Measurements from ENCODE around the gene CENPB. TPM values are rescaled to one million over a fixed set of nuclear protein-coding genes. Genes with fewer than 3 reads are reported as not detected.

Gene CENPB
- total and polyA plus RNA-seq, 12 donors: 52.3 to 95.7 (median 67.7) TPM

GRCh38 chr20:3751675-3752385 lies 34.7 kb downstream of the CENPB start:
- DNase-seq: peak; percentile 74 to 79
- intact Hi-C loops (cut with DNase I): loop anchor here in 4 of 10 donors (5.0 to 10.0 kb wide), 2 partner anchors 35 to 77 kb away; no protein-coding TSS in a partner anchor
- Histone ChIP-seq H3K9me3 (no peaks in the 10 kb centered on the region), H3K4me1 (peaks cover 0 to 55% (median 22%) of the 10 kb centered on the region in 9 donors), H3K27me3 (peaks cover 0 to 21% (median 9%) of the 10 kb centered on the region in 7 donors), H3K27ac (peak overlapping the region in 5 of 10 donors; percentile 2 to 56 (median 30)), H3K36me3 (peaks cover 0 to 54% (median 3%) of the 10 kb centered on the region in 9 donors), H3K4me3 (peak overlapping the region in 9 of 10 donors; percentile 16 to 47 (median 38))
- peak; percentile 14 to 61 (median 46) for ATAC-seq
- 31 to 49% methylated on average over 79 to 95 of the region's 95 CpGs for WGBS, 2 donors
- TF ChIP-seq, protein P1, sequence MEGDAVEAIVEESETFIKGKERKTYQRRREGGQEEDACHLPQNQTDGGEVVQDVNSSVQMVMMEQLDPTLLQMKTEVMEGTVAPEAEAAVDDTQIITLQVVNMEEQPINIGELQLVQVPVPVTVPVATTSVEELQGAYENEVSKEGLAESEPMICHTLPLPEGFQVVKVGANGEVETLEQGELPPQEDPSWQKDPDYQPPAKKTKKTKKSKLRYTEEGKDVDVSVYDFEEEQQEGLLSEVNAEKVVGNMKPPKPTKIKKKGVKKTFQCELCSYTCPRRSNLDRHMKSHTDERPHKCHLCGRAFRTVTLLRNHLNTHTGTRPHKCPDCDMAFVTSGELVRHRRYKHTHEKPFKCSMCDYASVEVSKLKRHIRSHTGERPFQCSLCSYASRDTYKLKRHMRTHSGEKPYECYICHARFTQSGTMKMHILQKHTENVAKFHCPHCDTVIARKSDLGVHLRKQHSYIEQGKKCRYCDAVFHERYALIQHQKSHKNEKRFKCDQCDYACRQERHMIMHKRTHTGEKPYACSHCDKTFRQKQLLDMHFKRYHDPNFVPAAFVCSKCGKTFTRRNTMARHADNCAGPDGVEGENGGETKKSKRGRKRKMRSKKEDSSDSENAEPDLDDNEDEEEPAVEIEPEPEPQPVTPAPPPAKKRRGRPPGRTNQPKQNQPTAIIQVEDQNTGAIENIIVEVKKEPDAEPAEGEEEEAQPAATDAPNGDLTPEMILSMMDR (IDR thresholded peaks at IDR 0.05): no peak

- Histone ChIP-seq H3K27me3 (peaks cover 0 to 21% (median 9%) of the 10 kb centered on the region in 7 donors), H3K27ac (no peak overlapping the region), H3K4me1 (peaks cover 0 to 50% (median 22%) of the 10 kb centered on the region in 9 donors), H3K4me3 (peak overlapping the region in 5 of 10 donors; percentile 34 to 47 (median 45)), H3K36me3 (peaks cover 0 to 59% (median 3%) of the 10 kb centered on the region in 9 donors), H3K9me3 (no peaks in the 10 kb centered on the region)
- ATAC-seq (no peak), DNase-seq (no peak)
- 48 to 74% methylated on average over 31 of the region's 31 CpGs for WGBS, 2 donors
- TF ChIP-seq, protein P1 (IDR thresholded peaks at IDR 0.05): no peak
- intact Hi-C loops (cut with DNase I): loop anchor here in 4 of 10 donors (5.0 to 10.0 kb wide), 2 partner anchors 34 to 76 kb away; no protein-coding TSS in a partner anchor
These were observed 35.2 kb downstream of the CENPB start for GRCh38 chr20:3751305-3751674.

DNA sequence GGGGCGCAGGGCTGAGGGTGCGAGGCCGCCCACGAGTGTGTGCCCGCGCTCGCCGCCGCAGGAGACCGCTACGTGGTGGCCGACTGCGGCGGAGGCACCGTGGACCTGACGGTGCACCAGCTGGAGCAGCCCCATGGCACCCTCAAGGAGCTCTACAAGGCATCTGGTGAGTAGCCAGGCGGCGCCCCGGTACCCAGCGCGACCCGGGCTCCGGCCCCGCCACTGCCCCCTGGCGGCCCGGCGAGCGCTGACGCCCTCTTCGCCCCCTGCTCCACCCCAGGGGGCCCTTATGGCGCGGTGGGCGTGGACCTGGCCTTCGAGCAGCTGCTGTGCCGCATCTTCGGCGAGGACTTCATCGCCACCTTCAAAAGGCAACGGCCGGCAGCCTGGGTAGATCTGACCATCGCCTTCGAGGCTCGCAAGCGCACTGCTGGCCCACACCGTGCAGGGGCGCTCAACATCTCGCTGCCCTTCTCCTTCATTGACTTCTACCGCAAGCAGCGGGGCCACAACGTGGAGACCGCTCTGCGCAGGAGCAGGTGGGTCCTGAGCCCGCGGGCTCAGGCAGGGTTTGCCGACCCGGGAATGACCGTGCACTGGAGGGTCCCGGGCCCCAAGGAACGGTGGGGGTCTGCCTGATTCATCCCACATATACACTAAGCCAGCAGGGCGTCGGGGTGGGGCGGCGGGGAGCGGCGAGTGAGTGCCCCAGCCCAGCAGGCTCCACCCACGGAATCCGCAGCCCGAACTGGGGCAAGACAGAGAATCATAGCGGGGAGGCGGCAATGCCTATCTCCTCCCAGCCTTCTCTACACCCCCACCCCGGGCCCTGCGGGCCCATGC lies 36.6 kb downstream of the CENPB start:
- TF ChIP-seq, protein P1 (IDR thresholded peaks at IDR 0.05): peak; percentile 37 to 69 (median 60)
- H3K27ac ChIP-seq: no peak overlapping the region
- WGBS, 2 donors: 42 to 52% methylated on average over 72 of the region's 72 CpGs
- ATAC-seq: peak in 1 of 8 donors; percentile 19
- H3K36me3 ChIP-seq: peaks cover 0 to 69% (median 3%) of the 10 kb centered on the region in 9 donors
- no peaks in the 10 kb centered on the region for H3K9me3 ChIP-seq
- peak in 1 of 2 donors; percentile 34 for DNase-seq
- intact Hi-C loops (cut with DNase I): loop anchor here in 4 of 10 donors (5.0 to 10.0 kb wide), 2 partner anchors 33 to 75 kb away; no protein-coding TSS in a partner anchor
- peaks cover 0 to 46% (median 22%) of the 10 kb centered on the region in 9 donors for H3K4me1 ChIP-seq
- H3K27me3 ChIP-seq: peaks cover 0 to 23% (median 9%) of the 10 kb centered on the region in 7 donors
- peak overlapping the region in 5 of 10 donors; percentile 10 to 22 (median 14) for H3K4me3 ChIP-seq

Data from heart right ventricle (tissue), 16 donors.